Cardiac atrium fibroblast (primary cell): ENCODE results near the gene SEMA4G. TPM values are rescaled to one million over a fixed set of nuclear protein-coding genes. Genes with fewer than 3 reads are reported as not detected.

Experiments
- total RNA-seq: library from RNA; depleted of rRNA; stranded (reverse); fragments of >200 nt; gene quantifications from 2 replicates; pipeline ENCODE4 v1.2.3, GENCODE V29; 2015

The SEMA4G gene
- 0.81 and 4.2 TPM in 2 replicates for total RNA-seq

GRCh38 chr10:100969187-100970075 is at the start of gene SEMA4G:
Gene SEMA4G (plus strand): TSS chr10:100969504. CDS start chr10:100972913, 3,409 bp downstream.

GRCh38 chr10:100986952-100987684 is 17.8 kb downstream of the SEMA4G start, which contains the start of the genes MRPL43 and TWNK:
Gene MRPL43 (minus strand): TSS chr10:100987497. CDS start chr10:100987443, 54 bp downstream.
Gene TWNK (plus strand): TSS chr10:100987543. CDS start chr10:100988211, 668 bp downstream.

GRCh38 chr10:100999742-101000126 is 30.4 kb downstream of the SEMA4G start, which contains the start of gene LZTS2:
Gene LZTS2 (plus strand): TSS chr10:100999808. CDS start chr10:101002539, 2,731 bp downstream.

Other genes starting within 250 kb of the SEMA4G start
- gene PAX2, start 223.9 kb upstream of the SEMA4G start, total RNA-seq = not detected in 2 replicates
- 6.9 and 9.9 TPM in 2 replicates for gene SLF2, start 56.5 kb upstream of the SEMA4G start, total RNA-seq
- 75.7 and 78.3 TPM in 2 replicates for gene MRPL43, start 18.0 kb downstream of the SEMA4G start, total RNA-seq
- gene TWNK, start 18.0 kb downstream of the SEMA4G start, total RNA-seq = 6.5 and 12.0 TPM in 2 replicates
- gene LZTS2, start 30.3 kb downstream of the SEMA4G start, total RNA-seq = 70.3 and 89.7 TPM in 2 replicates
- gene PDZD7, start 61.6 kb downstream of the SEMA4G start, total RNA-seq = 0.54 and 1.3 TPM in 2 replicates
- gene SFXN3, start 61.7 kb downstream of the SEMA4G start, total RNA-seq = 38.3 and 42.1 TPM in 2 replicates
- 21.2 and 57.8 TPM in 2 replicates for gene KAZALD1, start 92.5 kb downstream of the SEMA4G start, total RNA-seq
- not detected in 2 replicates for gene TLX1, start 161.8 kb downstream of the SEMA4G start, total RNA-seq